PC-9 (cell line): ENCODE data around the gene PHF19. TPM values are rescaled to one million over a fixed set of nuclear protein-coding genes. Genes with fewer than 3 reads are reported as not detected.

Experiments used
- BruUV-seq: library from RNA; stranded (reverse); fragments of 400-500 nt; replicated peaks from 2 replicates; lab custom pipeline; 2021; lab: Mats Ljungman, UMichigan
- CTCF ChIA-PET: fragments of 300-600 bp; sonication (Branson Sonifier 250); formaldehyde crosslinking; loops from one replicate; lab custom pipeline; 2022; ENCODE audit warnings: antibody characterized with exemption; lab: Charles Lee
- POLR2A ChIA-PET: fragments of 300-600 bp; sonication (Branson Sonifier 250); formaldehyde crosslinking; loops from one replicate; lab custom pipeline; 2022; ENCODE audit warnings: antibody characterized with exemption; ENCODE audit not compliant: unreplicated experiment; lab: Charles Lee
- DNase-seq, 2 experiments: peaks; one replicate each; pipeline versions ENCODE4 v3.0.0 to v3.0.0-alpha.2; 2015 to 2022; ENCODE audit warnings: mixed read lengths in 1 of 2
- H2AFZ ChIP-seq: fragments of 200-600 bp; sonication (generic); 2 replicates; pipeline ENCODE4 v1.8.1; 2017; ENCODE audit warnings: antibody characterized with exemption
- H3F3A ChIP-seq: fragments of 200-600 bp; sonication (generic); 2 replicates; pipeline ENCODE4 v1.8.1; 2017; ENCODE audit warnings: antibody characterized with exemption, mild to moderate bottlenecking, low read depth; ENCODE audit not compliant: insufficient read depth
- H3K27ac ChIP-seq: fragments of 200-600 bp; sonication (generic); 2 replicates; pipeline ENCODE4 v1.6.1; 2016; ENCODE audit warnings: mixed run types
- H3K27me3 ChIP-seq: fragments of 200-600 bp; sonication (generic); 2 replicates; pipeline ENCODE4 v1.6.1; 2016; ENCODE audit warnings: low read depth, mixed run types; ENCODE audit not compliant: insufficient read depth
- H3K36me3 ChIP-seq: fragments of 200-600 bp; sonication (generic); 2 replicates; pipeline ENCODE4 v1.6.1; 2016; ENCODE audit warnings: low read depth, mixed run types
- H3K4me1 ChIP-seq: fragments of 200-600 bp; sonication (generic); replicated peaks from 2 replicates; pipeline ENCODE4 v1.6.1; 2016; ENCODE audit warnings: mixed run types; ENCODE audit not compliant: insufficient read depth
- H3K4me2 ChIP-seq: fragments of 200-600 bp; sonication (generic); 2 replicates; pipeline ENCODE4 v1.6.1; 2017; ENCODE audit warnings: mixed run types
- H3K4me3 ChIP-seq: fragments of 200-600 bp; sonication (generic); 2 replicates; pipeline ENCODE4 v1.6.1; 2016; ENCODE audit warnings: mixed run types
- H3K79me2 ChIP-seq: fragments of 200-600 bp; sonication (generic); 2 replicates; pipeline ENCODE4 v1.6.1; 2017; ENCODE audit warnings: low read depth, mixed run types
- H3K9me2 ChIP-seq: fragments of 200-600 bp; sonication (generic); 2 replicates; pipeline ENCODE4 v1.8.1; 2017; ENCODE audit warnings: mild to moderate bottlenecking; ENCODE audit not compliant: insufficient read depth
- H3K9me3 ChIP-seq: fragments of 200-600 bp; sonication (generic); 2 replicates; pipeline ENCODE4 v1.8.1; 2016; ENCODE audit warnings: low read depth; ENCODE audit not compliant: insufficient read depth
- H4K20me1 ChIP-seq: fragments of 200-600 bp; sonication (generic); 2 replicates; pipeline ENCODE4 v1.8.1; 2017; ENCODE audit not compliant: insufficient read depth
- CTCF ChIP-seq: fragments of 200-600 bp; sonication (generic); conservative IDR thresholded peaks from 2 replicates; pipeline ENCODE4 v1.6.1; 2017; ENCODE audit warnings: mixed run types, antibody characterized with exemption, mild to moderate bottlenecking, moderate library complexity
- EZH2 ChIP-seq: fragments of 200-600 bp; sonication (generic); IDR thresholded peaks from 2 replicates; pipeline ENCODE4 v1.8.0; 2017; ENCODE audit warnings: antibody characterized with exemption, low read depth
- intact Hi-C: fragments of 100-400 bp; cut with micrococcal nuclease; formaldehyde crosslinking; loops from one replicate; pipeline ENCODE4 v1.10.0; 2022; ENCODE audit not compliant: unreplicated experiment
- total RNA-seq: library from RNA; stranded (reverse); gene quantifications from 2 replicates; pipeline ENCODE4 v1.2.3, GENCODE V29; 2021

PHF19 gene
- total RNA-seq, 1 experiment from 2014 or later: 72.9 TPM

GRCh38 chr9:120924698-120925534 is 47.9 kb upstream of the PHF19 start:
- no peaks in the 10 kb centered on the region for H4K20me1 ChIP-seq
- no peaks in the 10 kb centered on the region for H3K9me2 ChIP-seq
- peaks cover 20% of the 10 kb centered on the region for H3F3A ChIP-seq
- BruUV-seq: no TSS peak
- TF ChIP-seq EZH2 (no peak), CTCF (no peak)
- H3K4me1 ChIP-seq: peaks cover 7% of the 10 kb centered on the region
- intact Hi-C loops: no loop called here
- CTCF ChIA-PET: interaction anchor here (0.7 kb wide), 1 partner anchor 38 kb away, joined by 3 read pairs; no protein-coding TSS in a partner anchor
- no peak overlapping the region for H3K27ac ChIP-seq
- no peaks in the 10 kb centered on the region for H3K36me3 ChIP-seq
- DNase-seq: no peak
- no peak overlapping the region for H3K4me2 ChIP-seq
- no peaks in the 10 kb centered on the region for H3K79me2 ChIP-seq
- no peaks in the 10 kb centered on the region for H3K27me3 ChIP-seq
- no peak overlapping the region for H3K4me3 ChIP-seq
- POLR2A ChIA-PET: no interaction called here
- H2AFZ ChIP-seq: no peak overlapping the region
- no peaks in the 10 kb centered on the region for H3K9me3 ChIP-seq

GRCh38 chr9:120923620-120924328 is 46.8 kb upstream of the PHF19 start:
- no peak overlapping the region for H3K4me2 ChIP-seq
- H3K9me2 ChIP-seq: no peaks in the 10 kb centered on the region
- H3K27ac ChIP-seq: no peak overlapping the region
- H3F3A ChIP-seq: peaks cover 20% of the 10 kb centered on the region
- no peaks in the 10 kb centered on the region for H3K9me3 ChIP-seq
- no peak overlapping the region for H3K4me3 ChIP-seq
- H3K4me1 ChIP-seq: no peaks in the 10 kb centered on the region
- TF ChIP-seq EZH2 (no peak), CTCF (no peak)
- no TSS peak for BruUV-seq
- no peaks in the 10 kb centered on the region for H4K20me1 ChIP-seq
- ChIA-PET CTCF (no interaction called here), POLR2A (no interaction called here)
- intact Hi-C loops: no loop called here
- H3K36me3 ChIP-seq: no peaks in the 10 kb centered on the region
- no peak overlapping the region for H2AFZ ChIP-seq
- DNase-seq: no peak
- no peaks in the 10 kb centered on the region for H3K79me2 ChIP-seq
- H3K27me3 ChIP-seq: no peaks in the 10 kb centered on the region

- Histone ChIP-seq H3K4me1 (no peaks in the 10 kb centered on the region), H3K27ac (no peak overlapping the region), H3K9me3 (no peaks in the 10 kb centered on the region), H3K36me3 (no peaks in the 10 kb centered on the region), H4K20me1 (no peaks in the 10 kb centered on the region), H3K79me2 (no peaks in the 10 kb centered on the region), H3K4me3 (no peak overlapping the region), H3F3A (peaks cover 10% of the 10 kb centered on the region), H3K9me2 (no peaks in the 10 kb centered on the region), H3K4me2 (no peak overlapping the region), H2AFZ (no peak overlapping the region), H3K27me3 (no peaks in the 10 kb centered on the region)
- ChIA-PET POLR2A (interaction anchor here (0.5 kb wide), 1 partner anchor 10 kb away, joined by 3 read pairs; no protein-coding TSS in a partner anchor), CTCF (no interaction called here)
- DNase-seq: no peak
- TF ChIP-seq EZH2 (no peak), CTCF (no peak)
- intact Hi-C loops: no loop called here
- no TSS peak for BruUV-seq
Observed at GRCh38 chr9:120922404-120923195, 45.6 kb upstream of the PHF19 start.
